IPS-15b (cell line): ENCODE measurements around the gene SMYD3.

ENCODE experiments used
- H3K27me3 ChIP-seq: one replicate; pipeline ENCODE4 v1.6.1; 2013; ENCODE audit warnings: low read length; ENCODE audit not compliant: control insufficient read depth, insufficient read depth
- H3K36me3 ChIP-seq: one replicate; pipeline ENCODE4 v1.6.1; 2013; ENCODE audit warnings: low read length; ENCODE audit not compliant: control insufficient read depth, insufficient read depth
- H3K4me1 ChIP-seq: one replicate; pipeline ENCODE4 v1.6.1; 2013; ENCODE audit warnings: mild to moderate bottlenecking, low read length; ENCODE audit not compliant: control insufficient read depth, insufficient read depth
- H3K4me3 ChIP-seq: one replicate; pipeline ENCODE4 v1.5.1; 2013; ENCODE audit warnings: low read depth, low read length
- H3K9ac ChIP-seq: one replicate; pipeline ENCODE4 v1.6.1; 2013; ENCODE audit warnings: low read depth, mild to moderate bottlenecking, low read length
- H3K9me3 ChIP-seq: one replicate; pipeline ENCODE4 v1.6.1; 2013; ENCODE audit warnings: mild to moderate bottlenecking, low read length; ENCODE audit not compliant: control insufficient read depth, insufficient read depth

SMYD3 gene

DNA sequence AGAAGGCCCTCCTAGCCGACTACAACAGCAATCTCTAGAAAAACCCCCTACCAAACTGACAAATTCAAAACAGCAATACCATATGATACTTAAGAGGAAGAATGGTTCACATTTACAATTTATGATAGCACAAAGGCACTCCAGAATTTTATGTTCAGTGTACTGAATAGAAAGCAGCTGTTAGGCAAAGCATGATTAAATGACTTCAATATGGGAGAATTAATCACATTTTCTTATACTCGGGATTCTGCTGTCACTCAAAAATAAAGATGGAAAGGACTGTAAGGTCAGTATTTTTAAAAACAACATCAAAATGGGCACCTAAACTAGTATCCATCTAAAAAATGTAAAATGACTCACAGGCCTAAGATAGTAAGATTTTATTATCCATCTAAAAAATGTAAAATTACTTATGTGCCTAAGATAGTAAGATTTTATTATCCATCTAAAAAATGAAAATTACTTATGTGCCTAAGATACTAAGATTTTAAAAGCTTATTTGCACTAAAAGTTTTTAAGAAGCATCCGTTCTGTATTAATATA, 198.5 kb downstream of the SMYD3 start:
- H3K4me1 ChIP-seq: peaks cover 2% of the 10 kb centered on the region
- no peaks in the 10 kb centered on the region for H3K9me3 ChIP-seq
- no peaks in the 10 kb centered on the region for H3K36me3 ChIP-seq
- H3K27me3 ChIP-seq: no peaks in the 10 kb centered on the region
- no peak overlapping the region for H3K4me3 ChIP-seq
- no peak overlapping the region for H3K9ac ChIP-seq

- Histone ChIP-seq H3K9me3 (no peaks in the 10 kb centered on the region), H3K36me3 (no peaks in the 10 kb centered on the region), H3K9ac (no peak overlapping the region), H3K4me1 (peaks cover 2% of the 10 kb centered on the region), H3K27me3 (no peaks in the 10 kb centered on the region), H3K4me3 (no peak overlapping the region)
These were observed 200.6 kb downstream of the SMYD3 start for GRCh38 chr1:246306415-246307037.

GRCh38 chr1:246304484-246305259, 202.4 kb downstream of the SMYD3 start:
- Histone ChIP-seq H3K4me1 (peaks cover 2% of the 10 kb centered on the region), H3K9ac (no peak overlapping the region), H3K4me3 (no peak overlapping the region), H3K9me3 (no peaks in the 10 kb centered on the region), H3K36me3 (no peaks in the 10 kb centered on the region), H3K27me3 (no peaks in the 10 kb centered on the region)

GRCh38 chr1:246302711-246303317, 204.3 kb downstream of the SMYD3 start:
- Histone ChIP-seq H3K9me3 (no peaks in the 10 kb centered on the region), H3K27me3 (no peaks in the 10 kb centered on the region), H3K9ac (no peak overlapping the region), H3K4me3 (no peak overlapping the region), H3K36me3 (no peaks in the 10 kb centered on the region), H3K4me1 (peaks cover 2% of the 10 kb centered on the region)

- Histone ChIP-seq H3K27me3 (no peaks in the 10 kb centered on the region), H3K9me3 (no peaks in the 10 kb centered on the region), H3K4me3 (no peak overlapping the region), H3K9ac (no peak overlapping the region), H3K4me1 (peaks cover 2% of the 10 kb centered on the region), H3K36me3 (no peaks in the 10 kb centered on the region)
These were observed 204.8 kb downstream of the SMYD3 start for GRCh38 chr1:246302251-246302625.

- Histone ChIP-seq H3K9me3 (no peaks in the 10 kb centered on the region), H3K27me3 (no peaks in the 10 kb centered on the region), H3K36me3 (no peaks in the 10 kb centered on the region), H3K4me1 (peaks cover 2% of the 10 kb centered on the region), H3K9ac (no peak overlapping the region), H3K4me3 (no peak overlapping the region)
These were observed 205.4 kb downstream of the SMYD3 start for GRCh38 chr1:246301553-246302250.

DNA sequence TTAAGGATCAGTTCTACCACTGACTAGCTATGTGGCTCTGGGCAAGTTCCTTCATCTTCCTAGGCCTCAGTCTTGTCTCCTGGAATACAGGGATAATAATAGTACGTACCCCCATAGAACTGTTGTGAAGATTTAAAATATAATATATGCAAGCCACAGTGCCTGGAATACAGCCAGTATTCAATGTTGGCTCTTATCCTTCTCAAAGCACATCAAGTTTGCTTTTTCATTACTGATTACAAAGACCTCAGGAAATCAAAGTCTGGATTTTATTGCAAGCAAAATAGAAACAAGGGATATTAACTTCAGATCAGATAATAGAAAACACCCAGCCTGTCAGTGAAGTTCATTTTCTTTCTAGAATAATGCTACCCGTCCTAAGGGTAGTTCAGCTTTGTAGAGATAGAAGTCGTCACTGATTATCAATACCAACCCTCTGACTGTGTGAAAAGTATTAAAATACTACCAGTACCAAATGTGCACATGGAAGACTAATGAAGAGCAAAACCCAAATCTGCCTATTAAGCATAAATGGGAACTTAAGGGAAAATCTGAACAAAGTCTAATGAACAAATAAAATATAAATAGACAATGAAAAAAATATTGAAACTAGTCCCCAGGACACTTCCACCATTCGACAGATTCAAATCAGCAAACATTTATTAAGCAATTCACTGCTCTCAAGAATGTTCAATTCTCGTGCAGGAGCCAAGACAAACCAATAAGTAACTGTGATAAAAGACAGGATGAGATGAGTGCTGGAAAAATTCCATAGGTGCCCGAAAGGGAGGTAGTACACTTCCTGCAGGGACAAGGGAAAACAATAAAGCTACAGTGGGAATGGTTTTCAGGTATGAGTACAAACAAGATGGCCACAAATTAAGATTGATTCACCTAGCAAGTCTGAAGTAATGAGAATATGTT, 206.2 kb downstream of the SMYD3 start:
- Histone ChIP-seq H3K27me3 (no peaks in the 10 kb centered on the region), H3K4me1 (no peaks in the 10 kb centered on the region), H3K4me3 (no peak overlapping the region), H3K36me3 (no peaks in the 10 kb centered on the region), H3K9ac (no peak overlapping the region), H3K9me3 (no peaks in the 10 kb centered on the region)

DNA sequence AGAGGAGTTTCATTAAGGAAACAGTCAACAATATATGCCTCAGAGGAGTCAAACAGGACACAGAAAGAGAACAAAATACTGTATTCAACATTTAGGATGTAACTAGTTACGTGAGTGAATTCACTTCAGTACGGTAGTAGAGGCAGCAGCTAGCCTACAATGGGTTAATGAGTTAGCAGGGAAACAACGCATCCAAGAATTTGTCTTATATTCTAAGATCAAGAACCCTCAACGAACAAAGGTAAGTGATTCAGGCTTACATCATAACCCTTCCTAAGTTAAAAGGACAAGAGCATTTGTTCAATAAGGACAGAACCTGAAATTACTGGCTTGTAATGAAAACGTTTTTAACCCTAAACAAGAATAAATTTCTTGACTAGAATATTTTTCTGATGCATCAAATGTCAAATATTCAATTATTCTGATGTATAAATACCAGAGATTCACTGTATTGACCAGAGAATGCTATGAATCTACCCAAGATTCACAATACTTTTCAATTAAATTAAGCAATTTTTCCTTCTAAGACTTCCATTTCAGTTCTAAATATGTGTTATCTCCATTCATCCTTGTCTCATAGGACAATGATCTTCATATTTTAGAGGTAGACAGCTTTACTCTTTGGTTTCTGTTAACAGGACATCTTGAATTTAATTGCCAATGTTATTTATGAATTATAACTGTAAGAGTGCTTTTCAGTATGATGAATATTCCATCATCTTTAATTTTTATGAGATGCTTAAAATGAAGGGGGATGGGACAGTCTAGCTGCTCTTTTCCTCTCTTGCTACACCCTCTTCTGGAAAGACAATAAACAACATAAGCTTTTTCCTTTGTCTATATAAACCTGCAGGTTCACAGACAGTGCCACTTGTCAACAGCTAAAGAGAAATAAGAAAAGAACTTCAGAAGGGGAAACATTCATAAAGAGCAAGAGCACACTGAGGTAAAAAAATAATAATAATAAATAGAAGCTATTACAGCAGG, 209.5 kb downstream of the SMYD3 start:
- Histone ChIP-seq H3K9me3 (no peaks in the 10 kb centered on the region), H3K4me3 (no peak overlapping the region), H3K36me3 (no peaks in the 10 kb centered on the region), H3K27me3 (no peaks in the 10 kb centered on the region), H3K4me1 (no peaks in the 10 kb centered on the region), H3K9ac (no peak overlapping the region)

GRCh38 chr1:246295968-246296367, 211.1 kb downstream of the SMYD3 start:
- H3K4me3 ChIP-seq: no peak overlapping the region
- no peaks in the 10 kb centered on the region for H3K9me3 ChIP-seq
- H3K27me3 ChIP-seq: no peaks in the 10 kb centered on the region
- H3K36me3 ChIP-seq: no peaks in the 10 kb centered on the region
- no peaks in the 10 kb centered on the region for H3K4me1 ChIP-seq
- no peak overlapping the region for H3K9ac ChIP-seq

GRCh38 chr1:246295340-246295739, 211.7 kb downstream of the SMYD3 start:
- no peak overlapping the region for H3K4me3 ChIP-seq
- no peak overlapping the region for H3K9ac ChIP-seq
- H3K9me3 ChIP-seq: no peaks in the 10 kb centered on the region
- H3K36me3 ChIP-seq: no peaks in the 10 kb centered on the region
- H3K27me3 ChIP-seq: no peaks in the 10 kb centered on the region
- no peaks in the 10 kb centered on the region for H3K4me1 ChIP-seq
